COLO668 (cell line): Measurements from ENCODE around the gene NDOR1.
"Not testable (repeated sequence)": the region's sequence is repeated elsewhere in the genome, so short reads cannot be mapped to it uniquely, and the experiment has no call there.

Experiments
- DNase-seq: peaks from one replicate; lab custom pipeline; 2025; ENCODE audit not compliant: unreplicated experiment; lab: John Stamatoyannopoulos, UW

NDOR1 gene

GRCh38 chr9:137242269-137243203 is 37.0 kb downstream of the NDOR1 start:
- no peak for DNase-seq

- not testable (repeated sequence) for DNase-seq
These were observed 37.7 kb downstream of the NDOR1 start for GRCh38 chr9:137243266-137243625.

GRCh38 chr9:137243626-137244485 is 38.4 kb downstream of the NDOR1 start:
- DNase-seq, result peak; percentile 63

GRCh38 chr9:137244486-137245449 is 39.3 kb downstream of the NDOR1 start:
- DNase-seq, result peak; percentile 73

GRCh38 chr9:137245450-137246421 is 40.2 kb downstream of the NDOR1 start:
- peak; percentile 38 for DNase-seq

- peak; percentile 68 for DNase-seq
These were observed 41.8 kb downstream of the NDOR1 start for GRCh38 chr9:137247135-137247915.

- no peak for DNase-seq
These were observed 42.3 kb downstream of the NDOR1 start for GRCh38 chr9:137247916-137248175.

GRCh38 chr9:137250329-137251193 is 45.1 kb downstream of the NDOR1 start:
- no peak for DNase-seq

GRCh38 chr9:137251194-137251461 is 45.6 kb downstream of the NDOR1 start, which contains the start of gene STPG3:
Gene STPG3, plus strand, starts transcription at chr9:137251286. Its CDS starts 1 bp downstream, at chr9:137251287.
- no peak for DNase-seq

GRCh38 chr9:137251490-137252268 is 46.2 kb downstream of the NDOR1 start:
- DNase-seq, result no peak

- peak; percentile 82 for DNase-seq
These were observed 47.3 kb downstream of the NDOR1 start for GRCh38 chr9:137252555-137253506.

- peak; percentile 32 for DNase-seq
These were observed 48.5 kb downstream of the NDOR1 start for GRCh38 chr9:137253717-137254623.

- peak; percentile 93 for DNase-seq
These were observed 49.3 kb downstream of the NDOR1 start, which contains the start of gene NELFB for GRCh38 chr9:137254624-137255447. Gene NELFB, plus strand, starts transcription at chr9:137255327.

GRCh38 chr9:137255448-137256114 is 50.1 kb downstream of the NDOR1 start:
- peak; percentile 80 for DNase-seq
